Bronchial epithelial cell (primary cell): ENCODE data around the gene TCF25. TPM values are rescaled to one million over a fixed set of nuclear protein-coding genes. Genes with fewer than 3 reads are reported as not detected.

Experiments
- DNase-seq: peaks from one replicate; pipeline ENCODE4 v3.0.0-alpha.2; 2010; ENCODE audit warnings: low read depth
- FAIRE-seq: peaks from 2 replicates; lab custom pipeline; 2011; peaks lifted over from hg19 to GRCh38; lab: Jason Lieb, UNC
- H3K27me3 ChIP-seq: 2 replicates; pipeline ENCODE4 v1.5.1; 2011; ENCODE audit warnings: low read length; ENCODE audit not compliant: control insufficient read depth, insufficient read depth
- H3K36me3 ChIP-seq: 2 replicates; pipeline ENCODE4 v1.5.1; 2011; ENCODE audit warnings: low read length; ENCODE audit not compliant: control insufficient read depth, insufficient read depth
- H3K4me3 ChIP-seq: 2 replicates; pipeline ENCODE4 v1.5.1; 2011; ENCODE audit warnings: mild to moderate bottlenecking, low read depth, low read length, control low read depth
- total RNA-seq: library from RNA; depleted of rRNA; stranded (reverse); fragments of >200 nt; gene quantifications from 2 replicates; pipeline ENCODE4 v1.2.1, GENCODE V29; 2014
- TF ChIP-seq, protein P1 (sequence below): IDR thresholded peaks from 2 replicates; pipeline ENCODE4 v1.5.1; 2011; ENCODE audit warnings: mild to moderate bottlenecking, moderate library complexity, low read length, control low read depth, inconsistent platforms; ENCODE audit not compliant: insufficient read depth, severe bottlenecking

The TCF25 gene
- total RNA-seq, 1 donor from 2014 or later = 69.5 TPM

DNA sequence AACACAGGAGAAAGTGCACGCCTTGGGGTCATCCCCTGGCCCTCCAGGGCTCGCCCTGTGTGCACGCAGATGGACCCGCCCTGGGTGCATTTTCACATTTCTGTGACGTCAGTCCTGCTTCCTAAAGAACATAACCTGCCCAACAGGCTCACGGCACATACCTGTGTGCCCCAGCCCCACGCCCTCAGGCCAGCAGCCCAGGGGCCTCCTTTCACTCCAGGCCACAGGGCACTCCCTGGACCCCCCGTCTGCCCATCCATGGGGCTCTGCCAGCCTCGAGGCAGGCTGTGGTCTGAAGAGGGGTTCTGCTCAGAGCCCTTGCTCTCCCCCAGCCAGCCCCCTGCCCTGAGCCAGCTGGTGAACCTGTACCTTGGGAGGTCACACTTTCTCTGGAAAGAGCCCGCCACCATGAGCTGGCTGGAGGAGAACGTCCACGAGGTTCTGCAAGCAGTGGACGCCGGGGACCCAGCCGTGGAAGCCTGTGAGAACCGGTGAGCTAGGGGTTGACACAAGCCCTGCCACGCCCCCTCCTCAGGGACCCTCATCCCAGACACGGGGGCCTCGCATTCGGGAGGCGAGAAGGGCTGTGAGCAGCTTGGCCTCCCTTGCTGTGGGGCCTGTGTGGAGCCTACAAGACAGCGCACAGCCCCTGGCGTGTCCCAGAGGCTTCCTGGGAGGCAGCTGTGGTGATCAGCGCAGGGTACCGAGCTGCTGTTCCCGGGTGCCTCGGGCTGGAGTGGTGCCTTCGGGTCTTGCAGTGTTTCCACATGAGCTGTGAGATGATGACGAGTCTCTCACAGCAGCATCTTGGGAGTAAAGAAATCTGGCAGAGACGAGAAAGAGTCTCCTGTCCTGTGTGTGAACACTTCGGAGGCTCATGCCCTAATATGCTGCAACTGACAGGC lies 31.5 kb downstream of the TCF25 start:
- FAIRE-seq (no peak), DNase-seq (peak; percentile 29)
- Histone ChIP-seq H3K27me3 (no peaks in the 10 kb centered on the region), H3K4me3 (no peak overlapping the region), H3K36me3 (peaks cover 39% of the 10 kb centered on the region)
- TF ChIP-seq, protein P1, sequence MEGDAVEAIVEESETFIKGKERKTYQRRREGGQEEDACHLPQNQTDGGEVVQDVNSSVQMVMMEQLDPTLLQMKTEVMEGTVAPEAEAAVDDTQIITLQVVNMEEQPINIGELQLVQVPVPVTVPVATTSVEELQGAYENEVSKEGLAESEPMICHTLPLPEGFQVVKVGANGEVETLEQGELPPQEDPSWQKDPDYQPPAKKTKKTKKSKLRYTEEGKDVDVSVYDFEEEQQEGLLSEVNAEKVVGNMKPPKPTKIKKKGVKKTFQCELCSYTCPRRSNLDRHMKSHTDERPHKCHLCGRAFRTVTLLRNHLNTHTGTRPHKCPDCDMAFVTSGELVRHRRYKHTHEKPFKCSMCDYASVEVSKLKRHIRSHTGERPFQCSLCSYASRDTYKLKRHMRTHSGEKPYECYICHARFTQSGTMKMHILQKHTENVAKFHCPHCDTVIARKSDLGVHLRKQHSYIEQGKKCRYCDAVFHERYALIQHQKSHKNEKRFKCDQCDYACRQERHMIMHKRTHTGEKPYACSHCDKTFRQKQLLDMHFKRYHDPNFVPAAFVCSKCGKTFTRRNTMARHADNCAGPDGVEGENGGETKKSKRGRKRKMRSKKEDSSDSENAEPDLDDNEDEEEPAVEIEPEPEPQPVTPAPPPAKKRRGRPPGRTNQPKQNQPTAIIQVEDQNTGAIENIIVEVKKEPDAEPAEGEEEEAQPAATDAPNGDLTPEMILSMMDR = no peak

DNA sequence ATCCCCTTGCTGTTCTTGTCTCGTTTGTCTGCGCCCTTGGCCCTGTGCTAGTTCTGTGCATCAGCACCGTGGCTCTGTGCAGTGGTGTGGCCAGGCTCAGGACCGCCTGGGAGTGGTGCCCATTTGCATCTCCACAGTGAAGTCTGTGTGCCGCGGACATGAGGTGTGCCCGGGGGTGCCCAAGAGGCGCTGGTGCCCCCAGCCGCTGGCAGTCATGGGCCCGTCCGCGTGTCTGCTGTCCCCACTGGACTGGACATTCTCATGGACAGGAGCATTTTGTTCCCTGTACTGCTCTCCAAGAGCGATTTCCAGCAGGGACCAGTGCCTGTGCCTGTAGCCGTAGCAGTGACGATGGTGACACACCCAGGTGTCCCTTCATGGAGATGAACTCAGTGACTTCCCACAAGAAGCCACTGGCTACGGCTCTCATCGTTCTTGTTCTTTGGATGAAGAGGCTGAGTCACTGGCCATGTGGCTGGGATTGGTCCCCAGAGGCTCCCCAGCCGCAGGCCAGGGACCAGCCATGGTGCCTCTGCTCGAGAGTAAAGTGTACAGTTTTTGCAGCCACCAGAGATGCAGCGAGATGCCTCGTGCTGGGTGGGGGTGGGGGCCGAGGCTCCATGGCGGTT lies 32.2 kb downstream of the TCF25 start:
- FAIRE-seq (no peak), DNase-seq (no peak)
- Histone ChIP-seq H3K36me3 (peaks cover 40% of the 10 kb centered on the region), H3K4me3 (no peak overlapping the region), H3K27me3 (no peaks in the 10 kb centered on the region)
- TF ChIP-seq, protein P1 = no peak

DNA sequence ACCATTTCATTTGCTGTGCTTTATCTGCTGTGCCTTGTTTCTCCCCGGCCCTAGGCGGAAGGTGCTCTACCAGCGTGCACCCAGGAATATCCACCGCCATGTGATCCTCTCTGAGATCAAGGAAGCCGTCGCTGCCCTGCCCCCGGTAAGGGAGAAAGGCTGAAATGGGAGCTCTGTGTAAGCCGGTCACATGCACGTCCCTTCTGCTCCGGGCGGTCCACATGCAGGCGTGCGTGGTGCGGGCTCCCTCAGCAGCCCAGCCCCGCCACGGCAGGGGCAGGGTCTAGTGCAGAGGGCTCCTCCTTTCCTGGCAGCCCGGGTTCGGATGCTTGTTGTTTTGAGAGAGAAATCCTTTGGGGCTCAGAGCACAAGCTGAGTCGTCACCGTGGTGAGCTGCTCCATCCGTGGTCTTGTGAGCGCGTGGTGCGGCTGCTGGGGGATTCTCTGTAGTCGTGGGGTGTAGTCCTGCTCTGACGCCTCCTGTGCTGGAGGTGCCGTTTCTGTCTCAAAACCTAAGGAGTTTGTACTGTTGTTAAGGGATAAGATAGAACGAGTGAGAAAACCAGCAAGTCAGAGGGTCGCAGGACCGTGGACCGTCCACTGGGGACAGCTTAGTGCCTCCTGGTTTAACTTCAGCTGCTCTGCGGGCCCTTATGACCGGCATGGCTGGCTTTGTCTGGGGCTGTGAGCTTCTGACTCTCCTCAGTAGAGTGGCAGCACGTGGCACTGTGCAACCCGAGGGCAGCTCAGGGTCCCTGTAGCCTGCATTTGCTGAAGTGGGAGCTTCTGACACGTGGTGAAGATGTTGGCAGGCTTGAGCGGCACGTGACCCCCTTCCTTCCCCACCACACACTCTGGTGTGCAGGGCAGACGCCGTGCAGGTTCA lies 33.0 kb downstream of the TCF25 start:
- Histone ChIP-seq H3K4me3 (no peak overlapping the region), H3K27me3 (no peaks in the 10 kb centered on the region), H3K36me3 (peaks cover 38% of the 10 kb centered on the region)
- FAIRE-seq (no peak), DNase-seq (no peak)
- TF ChIP-seq, protein P1 = no peak

DNA sequence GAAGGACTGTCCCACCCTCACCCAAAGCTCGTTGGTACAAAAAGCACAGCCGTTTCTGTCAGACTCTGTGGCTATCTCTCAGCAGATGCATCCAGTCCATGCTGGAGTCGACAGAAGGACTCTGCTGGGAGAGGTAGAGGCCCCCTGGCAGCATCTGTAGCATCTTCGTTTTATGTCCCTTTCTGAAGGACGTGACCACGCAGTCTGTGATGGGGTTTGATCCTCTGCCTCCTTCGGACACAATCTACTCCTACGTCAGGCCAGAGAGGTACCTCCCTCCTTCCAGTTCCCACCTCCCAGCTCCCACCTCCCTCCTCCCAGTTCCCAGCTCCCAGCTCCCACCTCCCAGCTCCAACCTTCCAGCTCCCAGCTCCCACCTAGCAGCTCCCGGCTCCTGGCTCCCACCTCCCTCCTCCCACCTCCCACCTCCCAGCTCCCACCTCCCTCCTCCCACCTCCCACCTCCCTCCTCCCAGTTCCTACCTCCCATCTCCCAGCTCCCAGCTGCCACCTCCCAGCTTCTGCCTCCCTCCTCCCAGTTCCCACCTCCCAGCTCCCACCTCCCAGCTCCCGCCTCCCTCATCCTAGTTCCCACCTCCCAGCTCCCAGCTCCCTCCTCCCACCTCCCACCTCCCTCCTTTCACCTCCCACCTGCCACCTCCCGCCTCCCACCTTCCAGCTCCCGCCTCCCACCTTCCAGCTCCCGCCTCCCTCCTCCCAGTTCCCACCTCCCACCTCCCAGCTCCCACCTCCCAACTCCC lies 33.8 kb downstream of the TCF25 start:
- TF ChIP-seq, protein P1 = no peak
- DNase-seq = no peak
- FAIRE-seq = peak; percentile 23
- no peaks in the 10 kb centered on the region for H3K27me3 ChIP-seq
- H3K36me3 ChIP-seq = peaks cover 40% of the 10 kb centered on the region
- H3K4me3 ChIP-seq = no peak overlapping the region

DNA sequence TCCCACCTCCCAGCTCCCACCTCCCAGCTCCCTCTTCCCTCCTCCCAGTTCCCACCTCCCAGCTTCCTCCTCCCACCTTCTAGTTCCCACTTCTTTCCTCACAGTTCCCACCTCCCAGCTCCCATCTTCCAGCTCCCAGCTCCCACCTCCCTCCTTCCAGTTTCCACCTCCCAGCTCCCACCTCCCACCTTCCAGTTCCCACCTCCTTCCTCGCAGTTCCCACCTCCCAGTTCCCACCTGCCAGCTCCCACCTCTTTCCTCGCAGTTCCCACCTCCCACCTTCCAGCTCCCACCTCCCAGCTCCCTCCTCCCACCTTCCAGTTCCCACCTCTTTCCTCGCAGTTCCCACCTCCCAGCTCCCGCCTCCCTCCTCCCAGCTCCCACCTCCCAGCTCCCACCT lies 34.8 kb downstream of the TCF25 start:
- no peak for DNase-seq
- TF ChIP-seq, protein P1 = no peak
- no peaks in the 10 kb centered on the region for H3K27me3 ChIP-seq
- no peak for FAIRE-seq
- no peak overlapping the region for H3K4me3 ChIP-seq
- peaks cover 37% of the 10 kb centered on the region for H3K36me3 ChIP-seq
